NCI-H2171 (cell line): ENCODE data around the gene SHBG.
"Not testable (repeated sequence)": the region's sequence is repeated elsewhere in the genome, so short reads cannot be mapped to it uniquely, and the experiment has no call there.

Experiments
- DNase-seq: peaks from one replicate; lab custom pipeline; 2025; lab: John Stamatoyannopoulos, UW

SHBG gene

GRCh38 chr17:7611635-7612293 lies 18.2 kb upstream of the SHBG start:
- DNase-seq, result no peak

DNA sequence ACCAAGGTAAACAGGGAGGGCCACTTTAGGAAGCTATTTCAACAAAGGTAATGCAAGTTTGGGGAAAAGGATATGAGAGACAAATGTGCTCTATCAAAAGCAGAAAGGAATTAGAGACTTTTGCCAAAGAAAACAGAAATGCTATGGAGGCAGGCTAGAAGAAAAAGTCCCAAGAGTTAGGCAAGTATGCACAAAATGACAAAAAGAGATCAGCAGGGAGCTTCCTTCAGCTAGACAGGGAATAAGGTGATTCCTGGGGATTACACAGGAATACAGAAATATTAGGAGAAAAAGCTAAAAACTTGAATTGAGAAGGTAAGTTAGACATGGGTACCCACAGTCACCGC lies 17.7 kb upstream of the SHBG start:
- DNase-seq, result no peak

DNA sequence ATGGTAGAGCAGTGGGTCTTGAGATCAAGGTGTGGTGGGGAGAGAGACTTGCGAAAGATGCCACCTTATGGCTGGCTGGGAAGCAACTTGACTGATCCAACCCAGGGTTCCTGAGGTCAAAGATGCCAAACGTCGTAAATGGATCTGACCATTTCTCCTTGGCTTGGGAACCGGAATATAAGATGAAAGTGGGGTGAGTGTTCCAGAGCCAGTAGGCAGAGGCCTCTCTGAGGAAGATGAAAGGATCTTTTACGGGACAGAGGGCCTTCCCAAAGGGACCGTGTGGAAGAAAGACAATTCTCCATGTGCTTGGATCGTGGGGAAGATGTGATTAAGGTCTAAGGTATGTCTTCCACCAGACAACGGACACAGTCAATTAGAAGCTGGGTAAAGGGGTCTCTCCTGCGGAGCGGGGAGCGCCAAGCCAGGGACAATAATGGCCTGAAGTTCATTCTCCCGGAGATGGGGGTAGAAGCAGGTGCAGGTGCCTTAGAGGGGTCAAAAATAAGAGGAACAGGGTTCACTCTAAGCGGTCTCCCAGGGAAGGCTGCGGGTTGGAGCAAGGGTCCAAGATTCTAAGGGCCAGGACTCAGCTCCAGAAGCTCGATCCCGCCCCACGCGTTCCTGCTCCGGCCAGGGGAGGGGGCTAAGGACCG lies 16.0 kb upstream of the SHBG start:
- no peak for DNase-seq

DNA sequence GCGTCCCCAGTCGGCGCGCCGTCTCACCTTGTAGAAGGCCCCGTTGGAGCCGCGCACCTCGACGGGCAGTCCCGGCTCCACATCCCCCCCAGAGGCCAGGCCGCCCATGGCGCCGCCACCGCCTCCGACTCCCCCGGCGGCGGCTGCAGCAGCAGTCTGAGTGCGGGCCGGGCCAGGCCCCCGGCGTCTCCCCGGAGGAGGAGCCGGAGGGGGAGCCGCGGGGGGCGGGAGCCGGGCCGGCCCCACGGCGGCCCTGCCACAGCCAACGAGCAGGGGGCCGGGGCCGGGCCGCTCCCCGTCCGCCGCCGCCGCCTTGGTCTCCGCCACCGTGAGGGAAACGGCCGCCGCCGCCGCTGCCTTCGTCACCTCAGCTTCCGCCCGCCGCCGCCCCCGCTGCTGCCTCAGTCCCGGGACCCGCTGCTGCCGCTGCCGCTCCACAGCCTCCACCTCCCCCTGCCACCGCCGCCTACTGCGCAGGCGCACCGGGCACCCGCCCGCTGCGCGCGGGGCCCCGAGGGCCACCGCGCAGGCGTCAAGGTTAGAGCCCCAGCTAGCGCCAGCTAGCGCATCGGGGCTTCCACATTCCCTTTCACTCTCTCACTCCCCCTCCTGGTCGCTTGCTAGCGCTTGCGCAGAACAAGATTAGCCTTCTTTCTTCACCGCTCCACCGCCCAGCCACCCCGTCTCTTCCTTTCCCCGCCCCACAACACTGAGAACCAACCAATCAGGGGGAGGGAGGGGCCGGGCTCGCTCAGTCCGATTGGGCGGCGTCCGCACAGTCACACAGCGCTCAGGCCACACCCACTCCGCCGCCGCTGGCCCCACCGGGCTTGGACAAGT lies 15.3 kb upstream of the SHBG start, which contains the start of gene FXR2:
Gene FXR2, minus strand, starts transcription at position 473 of the 840 bp plus-strand sequence. Its CDS starts 365 bp downstream, at position 108.
- DNase-seq, result peak; percentile 99

- no peak for DNase-seq
These were observed 14.6 kb upstream of the SHBG start for GRCh38 chr17:7615265-7615747.

- DNase-seq, result no peak
These were observed 11.3 kb upstream of the SHBG start for GRCh38 chr17:7618608-7619007.

- no peak for DNase-seq
These were observed 9.1 kb upstream of the SHBG start for GRCh38 chr17:7620835-7621234.

DNA sequence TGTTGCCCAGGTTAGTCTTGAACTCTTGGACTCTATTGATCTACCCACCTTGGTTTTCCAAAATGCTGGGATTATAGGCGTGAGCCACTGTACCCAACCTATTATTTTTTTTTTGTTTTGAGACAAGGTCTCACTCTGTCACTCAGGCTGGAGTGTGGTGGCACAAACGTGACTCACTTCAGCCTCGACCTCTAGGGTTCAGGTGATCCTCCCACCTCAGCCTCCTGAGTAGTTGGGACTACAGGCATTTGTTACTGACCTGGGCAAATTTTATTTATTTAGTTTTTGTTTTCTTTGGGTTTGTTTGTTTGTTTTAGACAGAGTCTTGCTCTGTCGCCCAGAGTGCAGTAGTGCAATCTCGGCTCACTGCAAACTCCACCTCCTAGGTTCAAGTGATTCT lies 6.3 kb upstream of the SHBG start:
- no peak for DNase-seq

DNA sequence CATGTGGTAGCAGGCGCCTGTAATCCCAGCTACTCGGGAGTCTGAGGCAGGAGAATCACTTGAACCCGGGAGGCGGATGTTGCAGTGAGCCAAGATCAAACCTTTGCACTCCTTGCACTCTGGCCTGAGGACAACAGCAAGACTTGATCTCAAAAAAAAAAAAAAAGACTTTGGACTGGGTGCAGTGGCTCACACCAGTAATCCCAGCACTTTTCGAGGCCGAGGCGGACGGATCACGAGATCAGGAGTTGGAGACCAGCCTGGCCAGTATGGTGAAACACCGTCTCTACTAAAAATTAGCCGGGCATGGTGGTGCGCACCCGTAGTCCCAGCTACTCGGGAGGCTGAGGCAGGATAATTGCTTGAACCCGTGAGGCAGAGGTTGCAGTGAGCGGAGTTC lies 4.2 kb upstream of the SHBG start:
- not testable (repeated sequence) for DNase-seq

GRCh38 chr17:7626307-7626706 lies 3.6 kb upstream of the SHBG start:
- no peak for DNase-seq

DNA sequence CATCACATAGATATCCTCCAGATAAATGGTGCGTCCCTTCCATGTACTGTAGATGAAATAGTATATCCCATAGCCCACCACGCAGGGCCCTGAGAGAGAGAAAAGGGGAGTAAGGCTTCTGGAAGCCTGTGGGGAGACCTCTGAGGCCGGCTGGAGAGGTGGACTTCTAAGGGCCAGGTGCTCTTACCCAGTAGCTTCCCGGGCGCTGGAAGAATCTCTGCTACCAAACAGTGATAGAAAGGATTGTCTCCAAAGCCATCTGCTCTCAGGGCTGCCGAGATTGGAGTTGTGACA lies 3.0 kb upstream of the SHBG start:
- no peak for DNase-seq

DNA sequence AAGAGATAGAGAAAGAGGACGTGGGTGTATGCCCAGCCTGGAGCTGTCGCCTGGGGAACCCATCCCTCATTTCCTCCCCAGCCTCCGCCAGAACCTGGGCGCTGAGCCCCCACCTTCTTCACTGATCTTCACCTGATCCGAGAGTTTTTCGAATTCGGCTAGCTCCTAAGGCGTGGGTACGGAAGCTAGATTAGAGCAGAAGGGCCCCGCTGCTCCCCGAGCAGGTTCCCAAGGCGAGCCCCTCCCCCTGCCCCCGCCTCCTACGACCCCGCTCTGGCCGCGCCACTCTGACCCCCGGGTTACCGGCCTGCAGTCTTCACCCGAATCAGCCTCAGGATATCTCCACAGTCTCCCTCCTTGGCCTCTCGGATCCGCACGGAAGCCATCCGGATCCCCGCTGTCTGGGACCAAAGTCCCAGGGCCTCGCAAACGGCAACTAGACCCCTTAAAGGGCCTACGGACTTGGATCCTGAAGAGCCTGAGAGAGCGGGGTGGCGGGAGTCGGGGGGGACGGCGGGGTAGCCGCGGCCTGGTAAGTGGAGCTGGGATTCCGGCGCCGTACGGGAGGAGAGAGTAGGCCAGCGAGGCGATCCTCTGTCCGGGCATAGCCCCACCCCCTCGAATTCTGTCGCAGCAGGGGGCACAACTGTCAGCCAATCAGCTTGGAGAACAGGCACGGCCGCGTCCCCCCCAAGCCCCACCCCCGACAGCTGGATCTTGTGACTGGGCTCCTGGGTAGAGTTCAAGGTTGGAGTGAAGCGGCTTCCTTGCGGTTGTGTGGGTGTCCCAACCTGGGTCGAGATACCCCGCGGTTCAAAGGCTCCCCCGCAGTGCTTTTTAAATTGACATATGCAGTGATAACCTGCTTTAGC lies 2.4 kb upstream of the SHBG start, which contains the start of gene SAT2:
Gene SAT2, minus strand, starts transcription at position 572 of the 872 bp plus-strand sequence. Its CDS starts 186 bp downstream, at position 386.
- DNase-seq, result peak; percentile 87

DNA sequence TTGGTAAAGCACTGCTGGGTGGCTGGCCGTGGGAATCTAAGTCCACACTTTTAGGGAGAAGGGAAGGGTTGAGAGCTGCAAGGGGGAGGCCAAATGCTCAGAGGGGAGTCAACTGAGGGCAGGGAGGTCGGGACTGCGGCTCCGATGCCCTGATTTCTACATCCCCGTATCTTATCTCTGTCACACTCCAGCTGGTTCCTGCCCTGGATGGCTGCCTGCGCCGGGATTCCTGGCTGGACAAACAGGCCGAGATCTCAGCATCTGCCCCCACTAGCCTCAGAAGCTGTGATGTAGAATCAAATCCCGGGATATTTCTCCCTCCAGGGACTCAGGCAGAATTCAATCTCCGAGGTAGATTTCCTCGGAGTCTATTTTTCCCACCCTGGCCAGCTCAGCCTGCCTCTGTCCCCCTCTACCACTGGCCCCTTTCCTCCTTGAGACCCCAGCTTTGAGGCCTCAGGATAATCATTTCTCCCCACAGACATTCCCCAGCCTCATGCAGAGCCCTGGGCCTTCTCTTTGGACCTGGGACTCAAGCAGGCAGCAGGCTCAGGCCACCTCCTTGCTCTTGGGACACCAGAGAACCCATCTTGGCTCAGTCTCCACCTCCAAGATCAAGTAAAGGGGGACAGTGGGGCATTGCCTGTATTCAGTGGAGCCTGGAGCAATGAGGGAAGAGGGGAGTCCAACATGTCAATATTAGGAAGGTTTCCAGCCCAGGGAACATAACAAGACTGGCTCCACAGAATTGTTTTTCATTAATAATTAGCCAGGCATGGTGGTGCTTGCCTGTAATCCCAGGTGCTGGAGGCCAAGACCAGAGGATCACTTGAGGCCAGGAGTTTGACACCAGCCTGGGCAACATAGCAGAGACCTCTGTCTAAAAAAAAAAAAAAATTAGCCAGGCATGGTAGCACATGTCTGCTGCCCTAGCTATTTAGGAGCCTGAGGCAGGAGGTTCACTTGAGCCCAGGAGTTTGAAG lies 1.8 kb downstream of the SHBG start:
- no peak for DNase-seq

- no peak for DNase-seq
These were observed 2.6 kb downstream of the SHBG start for GRCh38 chr17:7632492-7632894.

GRCh38 chr17:7633093-7633492 lies 3.2 kb downstream of the SHBG start:
- no peak for DNase-seq

DNA sequence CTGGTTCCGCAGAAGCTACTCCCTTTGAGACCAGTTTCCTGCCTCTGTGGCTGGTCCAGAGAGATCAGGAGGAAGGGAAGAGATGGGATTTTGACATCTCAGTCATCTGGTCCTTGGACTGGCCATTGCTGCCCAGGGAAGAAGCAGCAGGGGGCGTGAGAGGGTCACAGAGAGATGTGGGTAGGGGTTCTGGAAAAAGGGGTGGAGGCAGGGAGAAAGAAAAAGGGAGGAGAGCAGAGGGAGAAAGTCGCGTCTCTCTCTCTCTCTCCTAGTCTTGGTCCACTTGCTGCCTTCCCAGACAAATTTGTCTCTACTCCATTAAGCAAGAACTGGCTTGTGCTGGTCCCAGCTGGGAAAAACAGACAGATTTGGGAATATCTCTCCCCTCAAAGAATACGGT lies 4.4 kb downstream of the SHBG start:
- no peak for DNase-seq

DNA sequence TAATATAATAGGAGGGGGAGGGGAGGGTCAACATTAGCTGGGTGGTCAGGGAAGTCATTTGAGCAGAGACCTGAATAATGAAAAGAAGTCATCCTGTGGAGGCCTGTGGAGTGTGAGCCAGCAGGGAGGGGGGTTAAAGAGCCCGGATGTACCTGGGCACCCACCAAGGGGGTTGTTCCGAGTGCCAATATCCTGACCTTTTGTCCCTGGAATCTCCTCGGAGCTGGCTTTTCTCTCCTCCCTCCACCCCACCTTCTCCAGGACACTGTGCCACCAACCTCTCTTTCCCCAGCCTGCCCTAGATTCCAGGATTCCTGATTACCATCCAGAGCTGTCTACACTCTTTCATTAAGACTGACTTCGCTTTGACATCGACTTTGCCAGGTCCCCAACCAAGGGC lies 6.2 kb downstream of the SHBG start:
- DNase-seq, result no peak

DNA sequence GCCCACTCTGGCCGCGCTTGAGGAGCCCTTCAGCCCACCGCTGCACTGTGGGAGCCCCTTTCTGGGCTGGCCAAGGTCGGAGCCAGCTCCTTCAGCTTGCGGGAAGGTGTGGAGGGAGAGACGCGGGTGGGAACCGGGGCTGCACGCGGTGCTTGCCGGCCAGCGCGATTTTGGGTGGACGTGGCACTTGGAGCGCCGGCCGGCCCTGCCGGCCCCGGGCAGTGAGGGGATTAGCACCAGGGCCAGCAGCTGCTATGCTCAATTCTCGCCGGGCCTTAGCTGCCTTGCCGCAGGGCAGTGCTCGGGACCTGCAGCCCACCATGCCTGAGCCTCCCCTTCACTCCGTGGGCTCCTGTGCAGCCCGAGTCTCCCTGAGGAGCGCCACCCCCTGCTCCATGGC lies 10.8 kb downstream of the SHBG start:
- DNase-seq, result no peak

DNA sequence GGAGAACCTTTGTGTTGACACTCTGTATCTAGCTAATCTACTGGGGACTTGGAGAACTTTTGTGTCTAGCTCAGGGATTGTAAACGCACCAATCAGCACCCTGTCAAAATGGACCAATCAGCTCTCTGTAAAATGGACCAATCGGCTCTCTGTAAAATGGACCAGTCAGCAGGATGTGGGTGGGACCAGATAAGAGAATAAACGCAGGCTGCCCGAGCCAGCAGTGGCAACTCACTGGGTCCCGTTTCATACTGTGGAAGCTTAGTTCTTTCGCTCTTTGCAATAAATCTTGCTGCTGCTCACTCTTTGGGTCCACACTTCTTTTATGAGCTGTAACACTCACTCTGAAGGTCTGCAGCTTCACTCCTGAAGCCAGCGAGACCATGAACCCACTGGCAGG lies 11.7 kb downstream of the SHBG start:
- DNase-seq, result not testable (repeated sequence)

DNA sequence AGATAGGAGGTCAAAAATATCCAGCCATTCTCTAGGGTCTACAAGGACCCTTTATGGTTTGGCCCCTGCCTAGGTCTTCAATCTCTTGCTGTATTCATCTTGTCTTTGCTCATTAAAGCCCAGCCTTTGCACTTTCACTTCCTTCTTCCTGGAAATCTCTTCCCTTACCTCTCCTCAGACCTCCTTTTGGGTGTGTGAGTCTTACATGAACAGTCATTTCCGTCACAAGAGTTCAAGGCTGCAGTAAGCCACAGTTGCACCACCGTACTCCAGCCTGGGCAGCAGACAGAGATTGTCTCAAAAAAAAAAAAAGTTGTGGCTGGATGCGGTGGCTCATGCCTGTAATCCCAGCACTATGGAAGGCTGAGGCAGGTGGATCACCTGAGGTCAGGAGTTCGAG lies 14.8 kb downstream of the SHBG start:
- DNase-seq, result no peak

GRCh38 chr17:7646457-7646856 lies 16.5 kb downstream of the SHBG start:
- no peak for DNase-seq
